Measurements from ENCODE around the gene CD3D.

GRCh38 chr11:118366287-118366686, 23.8 kb upstream of the CD3D start:
- TF ChIP-seq CTCF (IDR thresholded peaks at IDR 0.05) (no peak), POLR2A (IDR thresholded peaks at IDR 0.05) (no peak)
